PC-3 (cell line): ENCODE results near the gene SPHK2. TPM values are rescaled to one million over a fixed set of nuclear protein-coding genes. Genes with fewer than 3 reads are reported as not detected.
A peak's percentile ranks its signal among the peaks of the same experiment; 100 is the strongest.

ENCODE experiments used
- ATAC-seq: fragments of 200-7000 bp; cut with Tn5 transposase; 2 replicates; pipeline ENCODE4 v1.9.1; 2020; ENCODE audit warnings: mild to moderate bottlenecking, moderate library complexity
- BruUV-seq: library from RNA; stranded (reverse); fragments of 400-500 nt; replicated peaks from 2 replicates; lab custom pipeline; 2021; lab: Mats Ljungman, UMichigan
- CTCF ChIA-PET: fragments of 300-600 bp; sonication (Branson Sonifier 250); formaldehyde crosslinking; loops from one replicate; lab custom pipeline; 2022; ENCODE audit warnings: antibody characterized with exemption; lab: Charles Lee
- POLR2A ChIA-PET: fragments of 300-600 bp; sonication (Branson Sonifier 250); formaldehyde crosslinking; loops from one replicate; lab custom pipeline; 2022; ENCODE audit warnings: antibody characterized with exemption; ENCODE audit not compliant: unreplicated experiment; lab: Charles Lee
- DNase-seq: peaks from one replicate; pipeline ENCODE4 v3.0.0-alpha.2; 2015
- H2AFZ ChIP-seq: fragments of 300-600 bp; sonication (generic); 2 replicates; pipeline ENCODE4 v1.6.0; 2016; ENCODE audit warnings: antibody characterized with exemption, low read length
- H3F3A ChIP-seq: fragments of 300-600 bp; sonication (generic); one replicate; pipeline ENCODE4 v1.6.0; 2017; ENCODE audit warnings: antibody characterized with exemption, low read length, control low read depth, mild to moderate bottlenecking; ENCODE audit not compliant: unreplicated experiment
- H3K27ac ChIP-seq: fragments of 300-600 bp; sonication (generic); 2 replicates; pipeline ENCODE4 v1.5.1; 2016; ENCODE audit warnings: mild to moderate bottlenecking, low read length
- H3K27me3 ChIP-seq: fragments of 300-600 bp; sonication (generic); 2 replicates; pipeline ENCODE4 v1.6.1; 2016; ENCODE audit warnings: low read length, mixed read lengths
- H3K36me3 ChIP-seq: fragments of 300-600 bp; sonication (generic); 2 replicates; pipeline ENCODE4 v1.6.1; 2016; ENCODE audit warnings: low read depth, mixed run types, low read length, mixed read lengths
- H3K4me1 ChIP-seq: fragments of 300-600 bp; sonication (generic); 2 replicates; pipeline ENCODE4 v1.5.1; 2016; ENCODE audit warnings: low read length; ENCODE audit not compliant: insufficient read depth
- H3K4me2 ChIP-seq: fragments of 300-600 bp; sonication (generic); 2 replicates; pipeline ENCODE4 v1.6.0; 2016; ENCODE audit warnings: low read length
- H3K4me3 ChIP-seq: fragments of 300-600 bp; sonication (generic); 2 replicates; pipeline ENCODE4 v1.5.1; 2016; ENCODE audit warnings: mild to moderate bottlenecking, low read length, mixed read lengths
- H3K79me2 ChIP-seq: fragments of 300-600 bp; sonication (generic); 2 replicates; pipeline ENCODE4 v1.6.1; 2017; ENCODE audit warnings: low read length, mixed read lengths
- H3K9ac ChIP-seq: fragments of 300-600 bp; sonication (generic); 2 replicates; pipeline ENCODE4 v1.6.0; 2016; ENCODE audit warnings: mild to moderate bottlenecking, low read length
- H3K9me2 ChIP-seq: fragments of 300-600 bp; sonication (generic); replicated peaks from 2 replicates; pipeline ENCODE4 v1.6.1; 2016; ENCODE audit warnings: mixed run types, low read length, mixed read lengths
- H3K9me3 ChIP-seq: fragments of 300-600 bp; sonication (generic); 2 replicates; pipeline ENCODE4 v1.6.1; 2016; ENCODE audit warnings: low read length, mixed read lengths
- H4K20me1 ChIP-seq: fragments of 300-600 bp; sonication (generic); 2 replicates; pipeline ENCODE4 v1.6.1; 2016; ENCODE audit warnings: low read length, mixed read lengths
- EZH2 ChIP-seq: fragments of 300-600 bp; sonication (generic); IDR thresholded peaks from one replicate; pipeline ENCODE4 v1.6.1; 2017; ENCODE audit warnings: antibody characterized with exemption, mild to moderate bottlenecking, low read length; ENCODE audit not compliant: unreplicated experiment
- EZH2phosphoT487 ChIP-seq: fragments of 300-600 bp; sonication (generic); IDR thresholded peaks from 2 replicates; pipeline ENCODE4 v1.6.1; 2018; ENCODE audit warnings: mild to moderate bottlenecking, antibody characterized with exemption, low read length, borderline replicate concordance
- intact Hi-C: fragments of 100-400 bp; cut with micrococcal nuclease; formaldehyde crosslinking; loops from 2 replicates; pipeline ENCODE4 v1.9.0; 2023
- total RNA-seq: library from RNA; depleted of rRNA; stranded (reverse); fragments of >200 nt; gene quantifications from 2 replicates; pipeline ENCODE4 v1.2.3, GENCODE V29; 2014
- TF ChIP-seq, protein P1 (sequence below): fragments of 300-600 bp; sonication (generic); conservative IDR thresholded peaks from 2 replicates; pipeline ENCODE4 v1.5.1; 2017; ENCODE audit warnings: antibody characterized with exemption, low read depth, mild to moderate bottlenecking, low read length

SPHK2 gene
- total RNA-seq, 1 experiment from 2014 or later = 8.5 TPM

- ATAC-seq = no peak
- POLR2A ChIA-PET = no interaction called here
- Histone ChIP-seq H3K36me3 (no peaks in the 10 kb centered on the region), H3F3A (no peaks in the 10 kb centered on the region), H4K20me1 (no peaks in the 10 kb centered on the region), H3K9ac (no peak overlapping the region), H3K27ac (no peak overlapping the region), H3K4me3 (no peak overlapping the region), H2AFZ (no peak overlapping the region), H3K79me2 (no peaks in the 10 kb centered on the region), H3K4me2 (no peak overlapping the region), H3K9me3 (no peaks in the 10 kb centered on the region), H3K9me2 (no peaks in the 10 kb centered on the region), H3K27me3 (no peaks in the 10 kb centered on the region), H3K4me1 (peaks cover 4% of the 10 kb centered on the region; the same call in 1 of the 2 replicates)
- no TSS peak for BruUV-seq
- TF ChIP-seq, protein P1, sequence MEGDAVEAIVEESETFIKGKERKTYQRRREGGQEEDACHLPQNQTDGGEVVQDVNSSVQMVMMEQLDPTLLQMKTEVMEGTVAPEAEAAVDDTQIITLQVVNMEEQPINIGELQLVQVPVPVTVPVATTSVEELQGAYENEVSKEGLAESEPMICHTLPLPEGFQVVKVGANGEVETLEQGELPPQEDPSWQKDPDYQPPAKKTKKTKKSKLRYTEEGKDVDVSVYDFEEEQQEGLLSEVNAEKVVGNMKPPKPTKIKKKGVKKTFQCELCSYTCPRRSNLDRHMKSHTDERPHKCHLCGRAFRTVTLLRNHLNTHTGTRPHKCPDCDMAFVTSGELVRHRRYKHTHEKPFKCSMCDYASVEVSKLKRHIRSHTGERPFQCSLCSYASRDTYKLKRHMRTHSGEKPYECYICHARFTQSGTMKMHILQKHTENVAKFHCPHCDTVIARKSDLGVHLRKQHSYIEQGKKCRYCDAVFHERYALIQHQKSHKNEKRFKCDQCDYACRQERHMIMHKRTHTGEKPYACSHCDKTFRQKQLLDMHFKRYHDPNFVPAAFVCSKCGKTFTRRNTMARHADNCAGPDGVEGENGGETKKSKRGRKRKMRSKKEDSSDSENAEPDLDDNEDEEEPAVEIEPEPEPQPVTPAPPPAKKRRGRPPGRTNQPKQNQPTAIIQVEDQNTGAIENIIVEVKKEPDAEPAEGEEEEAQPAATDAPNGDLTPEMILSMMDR = no peak
- TF ChIP-seq EZH2phosphoT487 (no peak), EZH2 (no peak)
- intact Hi-C loops = no loop called here
- DNase-seq = peak; percentile 35
- CTCF ChIA-PET = interaction anchor here (0.7 kb wide), 1 partner anchor 179 kb away, joined by 3 read pairs; no protein-coding TSS in a partner anchor
Observed at GRCh38 chr19:48582168-48582567, 37.1 kb upstream of the SPHK2 start.

GRCh38 chr19:48587387-48587786 is 31.9 kb upstream of the SPHK2 start:
- no peaks in the 10 kb centered on the region for H3F3A ChIP-seq
- no peak for ATAC-seq
- no peak overlapping the region for H2AFZ ChIP-seq
- intact Hi-C loops = no loop called here
- no peaks in the 10 kb centered on the region for H3K9me3 ChIP-seq
- H3K36me3 ChIP-seq = no peaks in the 10 kb centered on the region
- peaks cover 9% of the 10 kb centered on the region; the same call in 1 of the 2 replicates for H3K4me1 ChIP-seq
- CTCF ChIA-PET = no interaction called here
- no peaks in the 10 kb centered on the region for H3K9me2 ChIP-seq
- no TSS peak for BruUV-seq
- H3K27me3 ChIP-seq = no peaks in the 10 kb centered on the region
- H3K79me2 ChIP-seq = no peaks in the 10 kb centered on the region
- no peak overlapping the region for H3K4me2 ChIP-seq
- no peak for DNase-seq
- POLR2A ChIA-PET = no interaction called here
- H3K27ac ChIP-seq = no peak overlapping the region
- TF ChIP-seq, protein P1 = no peak
- no peak for TF ChIP-seq EZH2
- no peak for TF ChIP-seq EZH2phosphoT487
- H3K4me3 ChIP-seq = no peak overlapping the region
- no peaks in the 10 kb centered on the region for H4K20me1 ChIP-seq
- no peak overlapping the region for H3K9ac ChIP-seq

GRCh38 chr19:48588670-48589401 is 30.5 kb upstream of the SPHK2 start:
- Histone ChIP-seq H2AFZ (peak overlapping the region; percentile 75), H3K4me2 (peak overlapping the region; percentile 54), H3K9me2 (no peaks in the 10 kb centered on the region), H3K36me3 (no peaks in the 10 kb centered on the region), H3K27me3 (no peaks in the 10 kb centered on the region), H3K27ac (peak overlapping the region; percentile 32), H3K79me2 (no peaks in the 10 kb centered on the region), H3F3A (no peaks in the 10 kb centered on the region), H3K4me3 (no peak overlapping the region), H3K9me3 (no peaks in the 10 kb centered on the region), H3K4me1 (peaks cover 8% of the 10 kb centered on the region; the same call in 1 of the 2 replicates), H3K9ac (no peak overlapping the region), H4K20me1 (no peaks in the 10 kb centered on the region)
- DNase-seq (peak; percentile 94), ATAC-seq (peak; percentile 85)
- intact Hi-C loops = no loop called here
- ChIA-PET CTCF (interaction anchor here (0.6 to 1.5 kb wide), 4 partner anchors 79 to 101 kb away, joined by 4 to 7 read pairs (median 5); no protein-coding TSS in a partner anchor), POLR2A (interaction anchor here (0.5 to 0.6 kb wide), 2 partner anchors 11 to 83 kb away, joined by 3 to 6 read pairs; no protein-coding TSS in a partner anchor)
- TF ChIP-seq, protein P1 = peak; percentile 81
- TF ChIP-seq EZH2 (no peak), EZH2phosphoT487 (no peak)
- no TSS peak for BruUV-seq
